H9 (cell line): ENCODE measurements around the gene IQSEC1. TPM values are rescaled to one million over a fixed set of nuclear protein-coding genes. Genes with fewer than 3 reads are reported as not detected.

Source experiments
- DNase-seq: peaks from one replicate; pipeline ENCODE4 v3.0.0-alpha.2; 2017
- H2AFZ ChIP-seq: one replicate; pipeline ENCODE4 v1.6.1; 2013; ENCODE audit warnings: mild to moderate bottlenecking, low read length, control low read depth, moderate library complexity
- H2AK5ac ChIP-seq: 2 replicates; pipeline ENCODE4 v1.6.1; 2013; ENCODE audit warnings: low read length, control low read depth, mixed read lengths; ENCODE audit not compliant: insufficient read length
- H2BK120ac ChIP-seq: one replicate; pipeline ENCODE4 v1.6.1; 2013; ENCODE audit warnings: low read depth, mild to moderate bottlenecking, low read length, control low read depth, inconsistent platforms; ENCODE audit not compliant: poor library complexity, severe bottlenecking
- H2BK12ac ChIP-seq: 2 replicates; pipeline ENCODE4 v1.6.1; 2013; ENCODE audit warnings: low read length, control low read depth, mixed read lengths, low read depth; ENCODE audit not compliant: insufficient read length
- H2BK15ac ChIP-seq: 2 replicates; pipeline ENCODE4 v1.6.1; 2013; ENCODE audit warnings: low read depth, low read length, control low read depth
- H2BK20ac ChIP-seq: one replicate; pipeline ENCODE4 v1.6.1; 2013; ENCODE audit warnings: low read depth, mild to moderate bottlenecking, low read length, control low read depth, inconsistent platforms; ENCODE audit not compliant: poor library complexity, severe bottlenecking
- H2BK5ac ChIP-seq: 2 replicates; pipeline ENCODE4 v1.6.1; 2013; ENCODE audit warnings: low read length, control low read depth, mixed read lengths; ENCODE audit not compliant: insufficient read length
- H3K14ac ChIP-seq: 2 replicates; pipeline ENCODE4 v1.6.1; 2013; ENCODE audit warnings: low read length, control low read depth; ENCODE audit not compliant: insufficient read depth
- H3K18ac ChIP-seq: 2 replicates; pipeline ENCODE4 v1.6.1; 2013; ENCODE audit warnings: low read depth, mild to moderate bottlenecking, mixed read lengths, low read length, control low read depth; ENCODE audit not compliant: insufficient read length
- H3K23ac ChIP-seq: 2 replicates; pipeline ENCODE4 v1.6.1; 2013; ENCODE audit warnings: low read length, control low read depth, mixed read lengths, low read depth; ENCODE audit not compliant: insufficient read length
- H3K23me2 ChIP-seq: 2 replicates; pipeline ENCODE4 v1.6.1; 2013; ENCODE audit warnings: low read depth, mild to moderate bottlenecking, mixed read lengths, low read length, control low read depth; ENCODE audit not compliant: insufficient read length, poor library complexity, severe bottlenecking
- H3K27ac ChIP-seq: 2 replicates; pipeline ENCODE4 v1.5.1; 2013; ENCODE audit warnings: low read length, control low read depth, mixed read lengths, low read depth; ENCODE audit not compliant: insufficient read length
- H3K27me3 ChIP-seq: 2 replicates; pipeline ENCODE4 v1.6.1; 2013; ENCODE audit warnings: low read length, control low read depth, inconsistent platforms; ENCODE audit not compliant: insufficient read depth
- H3K4ac ChIP-seq: 2 replicates; pipeline ENCODE4 v1.6.1; 2013; ENCODE audit warnings: low read depth, mild to moderate bottlenecking, control low read depth, inconsistent platforms, low read length, moderate library complexity
- H3K4me1 ChIP-seq: 2 replicates; pipeline ENCODE4 v1.6.1; 2013; ENCODE audit warnings: low read length, control low read depth, inconsistent platforms; ENCODE audit not compliant: insufficient read depth
- H3K4me2 ChIP-seq: 2 replicates; pipeline ENCODE4 v1.6.1; 2013; ENCODE audit warnings: low read length, control low read depth, mixed read lengths; ENCODE audit not compliant: insufficient read length, insufficient read depth
- H3K56ac ChIP-seq: 2 replicates; pipeline ENCODE4 v1.6.1; 2013; ENCODE audit warnings: low read depth, mild to moderate bottlenecking, mixed read lengths, low read length, control low read depth; ENCODE audit not compliant: insufficient read length
- H3K79me1 ChIP-seq: 2 replicates; pipeline ENCODE4 v1.6.1; 2013; ENCODE audit warnings: low read depth, mild to moderate bottlenecking, moderate library complexity, low read length, control low read depth, inconsistent platforms; ENCODE audit not compliant: insufficient read depth, poor library complexity, severe bottlenecking
- H3K79me2 ChIP-seq: 2 replicates; pipeline ENCODE4 v1.6.1; 2013; ENCODE audit warnings: low read length, control low read depth, inconsistent platforms; ENCODE audit not compliant: insufficient read depth
- H3K9ac ChIP-seq: 2 replicates; pipeline ENCODE4 v1.6.1; 2013; ENCODE audit warnings: low read length, control low read depth, mixed read lengths; ENCODE audit not compliant: insufficient read length; ENCODE audit errors: extremely low read depth
- H3K9me3 ChIP-seq: one replicate; pipeline ENCODE4 v1.6.1; 2013; ENCODE audit warnings: low read depth, low read length, inconsistent platforms; ENCODE audit not compliant: control insufficient read depth
- H3T11ph ChIP-seq: one replicate; pipeline ENCODE4 v1.6.1; 2013; ENCODE audit warnings: mild to moderate bottlenecking, low read length, control low read depth, inconsistent platforms
- H4K20me1 ChIP-seq: one replicate; pipeline ENCODE4 v1.6.1; 2013; ENCODE audit not compliant: control insufficient read depth, insufficient read length, insufficient read depth
- H4K5ac ChIP-seq: 2 replicates; pipeline ENCODE4 v1.6.1; 2013; ENCODE audit warnings: low read depth, mild to moderate bottlenecking, mixed read lengths, low read length, control low read depth; ENCODE audit not compliant: insufficient read length
- H4K8ac ChIP-seq: replicated peaks from 2 replicates; pipeline ENCODE4 v1.6.1; 2013; ENCODE audit warnings: low read length, control low read depth, mixed read lengths, low read depth; ENCODE audit not compliant: insufficient read length
- H4K91ac ChIP-seq: 2 replicates; pipeline ENCODE4 v1.6.1; 2013; ENCODE audit warnings: low read depth, mild to moderate bottlenecking, moderate library complexity, mixed read lengths, low read length, control low read depth; ENCODE audit not compliant: insufficient read length
- H3K27ac Mint-ChIP-seq, 3 experiments: 2 replicates in 2 of 3; 3 replicates in 1 of 3; pipeline ENCODE4 v1.8.0; 2020 to 2021; ENCODE audit warnings: mixed read lengths in 3 of 3, mild to moderate bottlenecking in 1 of 3, moderate library complexity in 1 of 3
- H3K27me3 Mint-ChIP-seq: 2 replicates; pipeline ENCODE4 v1.8.0; 2021; ENCODE audit warnings: low read depth, mild to moderate bottlenecking, moderate library complexity, mixed read lengths
- H3K36me3 Mint-ChIP-seq, 3 experiments: 2 replicates in 2 of 3; 3 replicates in 1 of 3; pipeline ENCODE4 v1.8.0; 2020 to 2021; ENCODE audit warnings: low read depth in 3 of 3, mixed read lengths in 3 of 3; ENCODE audit not compliant: insufficient read depth in 1 of 3
- H3K4me1 Mint-ChIP-seq, 2 experiments: 2 replicates each; pipeline ENCODE4 v1.8.0; 2020; ENCODE audit warnings: mixed read lengths in 2 of 2
- H3K4me3 Mint-ChIP-seq, 2 experiments: 2 replicates in 1 of 2; 3 replicates in 1 of 2; pipeline ENCODE4 v1.8.0; 2020 to 2021; ENCODE audit warnings: mild to moderate bottlenecking in 2 of 2, mixed read lengths in 2 of 2, moderate library complexity in 1 of 2
- H3K9me3 Mint-ChIP-seq, 2 experiments: 2 replicates in 1 of 2; 3 replicates in 1 of 2; pipeline ENCODE4 v1.8.0; 2020; ENCODE audit warnings: mild to moderate bottlenecking in 2 of 2, mixed read lengths in 2 of 2, moderate library complexity in 1 of 2
- WGBS: extraction: QIAGEN DNeasy Blood & Tissue Kit; methylation state at CpG from one replicate; pipeline ENCODE4 v1.1.7; 2013; ENCODE audit warnings: missing lambda C conversion rate, low lambda C conversion rate, mixed read lengths; ENCODE audit not compliant: insufficient read length; ENCODE audit errors: extremely low coverage; 5-methylcytosine and 5-hydroxymethylcytosine counted together
- total RNA-seq: library from RNA; stranded (reverse); gene quantifications from 2 replicates; pipeline ENCODE4 v1.2.1, GENCODE V29; 2021
- TF ChIP-seq, protein P1 (sequence below): fragments of 200-600 bp; sonication (generic); conservative IDR thresholded peaks from 3 replicates; pipeline ENCODE4 v1.8.0; 2021; ENCODE audit warnings: antibody characterized with exemption, mild to moderate bottlenecking

The IQSEC1 gene
- total RNA-seq, 1 experiment from 2014 or later = 19.1 TPM

DNA sequence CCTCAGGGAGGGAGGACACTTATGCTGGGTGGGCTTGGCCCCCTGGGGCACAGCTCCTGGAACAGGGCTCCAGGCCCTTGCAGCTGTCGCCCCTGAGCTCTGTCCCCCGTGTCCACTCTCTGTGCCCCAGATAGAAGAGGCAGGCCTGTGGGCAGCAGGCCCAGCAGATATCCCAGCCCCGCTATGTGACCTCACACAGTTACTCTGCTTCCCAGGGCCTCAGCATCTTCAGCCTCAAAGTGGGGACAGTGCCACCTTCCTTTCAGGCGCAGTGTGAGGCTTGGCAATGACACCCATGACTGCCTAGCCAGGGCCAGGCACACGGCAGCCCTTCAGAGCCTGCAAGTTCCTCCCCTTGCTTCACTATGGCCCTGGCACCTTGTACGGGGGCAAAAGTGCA, 98.4 kb downstream of the IQSEC1 start:
- no peak overlapping the region for H2BK15ac ChIP-seq
- no peak overlapping the region for H2BK120ac ChIP-seq
- no peak overlapping the region for H2AK5ac ChIP-seq
- H3K79me2 ChIP-seq = no peaks in the 10 kb centered on the region
- H4K91ac ChIP-seq = no peak overlapping the region
- no peaks in the 10 kb centered on the region for H3K79me1 ChIP-seq
- Mint-ChIP-seq H3K4me3 (no peak overlapping the region), H3K4me1 (peaks cover 25 to 31% of the 10 kb centered on the region in 2 experiments), H3K27me3 (peaks cover 13% of the 10 kb centered on the region), H3K36me3 (no peaks in the 10 kb centered on the region), H3K27ac (no peak overlapping the region), H3K9me3 (no peaks in the 10 kb centered on the region)
- no peaks in the 10 kb centered on the region for H3K23me2 ChIP-seq
- H3K9ac ChIP-seq = no peak overlapping the region
- no peak overlapping the region for H3K56ac ChIP-seq
- no peaks in the 10 kb centered on the region for H3K27me3 ChIP-seq
- no peak for DNase-seq
- no peak overlapping the region for H4K8ac ChIP-seq
- no peak overlapping the region for H2BK12ac ChIP-seq
- TF ChIP-seq, protein P1, sequence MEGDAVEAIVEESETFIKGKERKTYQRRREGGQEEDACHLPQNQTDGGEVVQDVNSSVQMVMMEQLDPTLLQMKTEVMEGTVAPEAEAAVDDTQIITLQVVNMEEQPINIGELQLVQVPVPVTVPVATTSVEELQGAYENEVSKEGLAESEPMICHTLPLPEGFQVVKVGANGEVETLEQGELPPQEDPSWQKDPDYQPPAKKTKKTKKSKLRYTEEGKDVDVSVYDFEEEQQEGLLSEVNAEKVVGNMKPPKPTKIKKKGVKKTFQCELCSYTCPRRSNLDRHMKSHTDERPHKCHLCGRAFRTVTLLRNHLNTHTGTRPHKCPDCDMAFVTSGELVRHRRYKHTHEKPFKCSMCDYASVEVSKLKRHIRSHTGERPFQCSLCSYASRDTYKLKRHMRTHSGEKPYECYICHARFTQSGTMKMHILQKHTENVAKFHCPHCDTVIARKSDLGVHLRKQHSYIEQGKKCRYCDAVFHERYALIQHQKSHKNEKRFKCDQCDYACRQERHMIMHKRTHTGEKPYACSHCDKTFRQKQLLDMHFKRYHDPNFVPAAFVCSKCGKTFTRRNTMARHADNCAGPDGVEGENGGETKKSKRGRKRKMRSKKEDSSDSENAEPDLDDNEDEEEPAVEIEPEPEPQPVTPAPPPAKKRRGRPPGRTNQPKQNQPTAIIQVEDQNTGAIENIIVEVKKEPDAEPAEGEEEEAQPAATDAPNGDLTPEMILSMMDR = no peak
- H3K14ac ChIP-seq = no peak overlapping the region; the same call in 1 of the 2 replicates
- H3K18ac ChIP-seq = no peak overlapping the region
- H3K27ac ChIP-seq = no peak overlapping the region
- H4K5ac ChIP-seq = no peak overlapping the region
- no peaks in the 10 kb centered on the region for H3K9me3 ChIP-seq
- WGBS = no CpG with 5 or more reads among the region's 6 CpGs
- H3K23ac ChIP-seq = no peak overlapping the region
- no peaks in the 10 kb centered on the region for H4K20me1 ChIP-seq
- no peak overlapping the region for H3T11ph ChIP-seq
- H3K4me1 ChIP-seq = no peaks in the 10 kb centered on the region
- H3K4ac ChIP-seq = no peak overlapping the region
- H2BK20ac ChIP-seq = no peak overlapping the region
- H2BK5ac ChIP-seq = no peak overlapping the region
- H3K4me2 ChIP-seq = no peak overlapping the region
- no peak overlapping the region for H2AFZ ChIP-seq
